Lung (tissue), 12 donors: ENCODE results near the gene PHF2. TPM values are rescaled to one million over a fixed set of nuclear protein-coding genes. Genes with fewer than 3 reads are reported as not detected.

Experiments
- ATAC-seq: fragments of 200-7000 bp; cut with Tn5 transposase; one replicate; pipeline ENCODE4 v1.9.1; 2020; ENCODE audit warnings: moderate number of reproducible peaks; ENCODE audit not compliant: insufficient read depth, low FRiP score
- DNase-seq, 3 donors: peaks; one replicate each; pipeline ENCODE4 v3.0.0-alpha.2; 2013 to 2017
- H3K27ac ChIP-seq, 2 donors: one replicate each; pipeline ENCODE4 v1.5.1; 2013; ENCODE audit warnings: mild to moderate bottlenecking in 2 of 2, moderate library complexity in 2 of 2, control low read depth in 1 of 2, inconsistent platforms in 1 of 2, low read depth in 1 of 2, low read length in 1 of 2
- H3K27me3 ChIP-seq, 3 donors: one replicate each; pipeline ENCODE4 v1.5.1; 2013; ENCODE audit warnings: low read length in 2 of 3; ENCODE audit not compliant: control insufficient read depth in 3 of 3, insufficient read depth in 3 of 3
- H3K36me3 ChIP-seq, 4 donors: one replicate each; pipeline ENCODE4 v1.5.1; 2013; ENCODE audit warnings: low read length in 4 of 4, mild to moderate bottlenecking in 1 of 4, moderate library complexity in 1 of 4; ENCODE audit not compliant: control insufficient read depth in 4 of 4, insufficient read depth in 4 of 4
- H3K4me1 ChIP-seq, 5 donors: one replicate each; pipeline ENCODE4 v1.5.1; 2013; ENCODE audit warnings: low read length in 5 of 5, mild to moderate bottlenecking in 2 of 5, moderate library complexity in 1 of 5; ENCODE audit not compliant: control insufficient read depth in 5 of 5, insufficient read depth in 5 of 5
- H3K4me3 ChIP-seq: one replicate; pipeline ENCODE4 v1.5.1; 2013; ENCODE audit warnings: mild to moderate bottlenecking, control low read depth, moderate library complexity
- H3K9ac ChIP-seq, 2 donors: one replicate each; pipeline ENCODE4 v1.5.1; 2013; ENCODE audit warnings: low read length in 2 of 2, control low read depth in 1 of 2; ENCODE audit not compliant: insufficient read depth in 1 of 2
- H3K9me3 ChIP-seq, 4 donors: one replicate each; pipeline ENCODE4 v1.5.1; 2013; ENCODE audit warnings: low read length in 3 of 4, mild to moderate bottlenecking in 1 of 4, moderate library complexity in 1 of 4; ENCODE audit not compliant: control insufficient read depth in 4 of 4, insufficient read depth in 3 of 4
- WGBS, 2 donors: extraction: QIAGEN DNeasy Blood & Tissue Kit; methylation state at CpG; one replicate each; pipeline ENCODE4 v1.1.7; 2013; 5-methylcytosine and 5-hydroxymethylcytosine counted together
- polyA plus RNA-seq, 2 donors: library from polyadenylated mRNA; stranded (reverse); fragments of 200-250 nt; gene quantifications; one replicate each; pipeline ENCODE4 v1.2.1, GENCODE V29; 2013
- total RNA-seq, 2 donors: library from RNA; depleted of rRNA in 1 of 2; stranded (reverse); fragments of >200 nt in 1 of 2; gene quantifications; one replicate each; pipeline ENCODE4 v1.2.1, GENCODE V29; 2014 to 2021
- TF ChIP-seq, protein P1 (sequence below): IDR thresholded peaks from 2 replicates; pipeline ENCODE4 v1.5.1; 2012; ENCODE audit warnings: mild to moderate bottlenecking; ENCODE audit errors: control extremely low read depth, extremely low read depth
- donor health status: control.
- donor health status: control.
- donor health status: Bipolar disorder and iron deficiency.
- donor health status: healthy.
- donor health status: DM: yes; HTN: yes; CAD: no.

PHF2 gene
- total and polyA plus RNA-seq, 4 donors, result 20.1 to 33.6 (median 30.2) TPM

DNA sequence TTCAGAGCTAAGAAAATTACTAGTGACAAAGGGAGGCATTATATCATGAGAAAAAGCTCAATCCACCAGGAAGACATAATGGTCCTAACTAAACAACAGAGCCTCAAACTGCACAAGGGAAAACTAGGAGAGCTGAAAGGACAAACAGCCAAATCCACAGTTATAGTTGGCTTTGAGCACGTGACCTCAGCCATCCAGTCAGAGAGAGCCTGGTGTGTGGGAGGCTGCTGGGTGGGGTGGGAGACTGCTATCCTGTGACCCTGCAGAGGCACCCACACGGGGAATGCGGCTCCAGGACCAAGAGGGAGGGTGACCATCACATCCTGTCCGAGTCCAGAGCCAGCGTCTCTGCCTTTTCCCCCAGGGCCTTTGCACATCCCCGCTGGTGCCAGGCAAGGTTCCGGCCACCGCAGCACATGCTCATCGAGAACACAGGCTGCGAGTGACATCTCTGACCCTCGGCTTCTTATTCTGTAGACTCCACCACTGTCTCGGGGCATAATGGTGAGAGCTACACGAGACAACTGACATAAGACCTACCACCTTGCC lies 145.1 kb downstream of the PHF2 start:
- ATAC-seq (no peak), DNase-seq (no peak)
- Histone ChIP-seq H3K4me1 (no peaks in the 10 kb centered on the region), H3K9ac (no peak overlapping the region), H3K27me3 (no peaks in the 10 kb centered on the region), H3K36me3 (no peaks in the 10 kb centered on the region), H3K27ac (no peak overlapping the region), H3K9me3 (peaks cover 0 to 20% (median 5%) of the 10 kb centered on the region in 4 donors), H3K4me3 (no peak overlapping the region)
- WGBS, 2 donors, result 89 to 90% methylated on average over 13 of the region's 13 CpGs
- TF ChIP-seq, protein P1, sequence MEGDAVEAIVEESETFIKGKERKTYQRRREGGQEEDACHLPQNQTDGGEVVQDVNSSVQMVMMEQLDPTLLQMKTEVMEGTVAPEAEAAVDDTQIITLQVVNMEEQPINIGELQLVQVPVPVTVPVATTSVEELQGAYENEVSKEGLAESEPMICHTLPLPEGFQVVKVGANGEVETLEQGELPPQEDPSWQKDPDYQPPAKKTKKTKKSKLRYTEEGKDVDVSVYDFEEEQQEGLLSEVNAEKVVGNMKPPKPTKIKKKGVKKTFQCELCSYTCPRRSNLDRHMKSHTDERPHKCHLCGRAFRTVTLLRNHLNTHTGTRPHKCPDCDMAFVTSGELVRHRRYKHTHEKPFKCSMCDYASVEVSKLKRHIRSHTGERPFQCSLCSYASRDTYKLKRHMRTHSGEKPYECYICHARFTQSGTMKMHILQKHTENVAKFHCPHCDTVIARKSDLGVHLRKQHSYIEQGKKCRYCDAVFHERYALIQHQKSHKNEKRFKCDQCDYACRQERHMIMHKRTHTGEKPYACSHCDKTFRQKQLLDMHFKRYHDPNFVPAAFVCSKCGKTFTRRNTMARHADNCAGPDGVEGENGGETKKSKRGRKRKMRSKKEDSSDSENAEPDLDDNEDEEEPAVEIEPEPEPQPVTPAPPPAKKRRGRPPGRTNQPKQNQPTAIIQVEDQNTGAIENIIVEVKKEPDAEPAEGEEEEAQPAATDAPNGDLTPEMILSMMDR, result no peak

- peaks cover 0 to 5% (median 0%) of the 10 kb centered on the region in 5 donors for H3K4me1 ChIP-seq
- DNase-seq (no peak), ATAC-seq (no peak)
- H3K4me3 ChIP-seq, result no peak overlapping the region
- no peaks in the 10 kb centered on the region for H3K27me3 ChIP-seq
- no peak overlapping the region for H3K9ac ChIP-seq
- TF ChIP-seq, protein P1, result no peak
- no peak overlapping the region for H3K27ac ChIP-seq
- peaks cover 0 to 21% (median 2%) of the 10 kb centered on the region in 4 donors for H3K9me3 ChIP-seq
- H3K36me3 ChIP-seq, result no peaks in the 10 kb centered on the region
- WGBS, 2 donors, result 68 to 75% methylated on average over 4 of the region's 4 CpGs
Measured at GRCh38 chr9:93724852-93725251, 148.5 kb downstream of the PHF2 start.

DNA sequence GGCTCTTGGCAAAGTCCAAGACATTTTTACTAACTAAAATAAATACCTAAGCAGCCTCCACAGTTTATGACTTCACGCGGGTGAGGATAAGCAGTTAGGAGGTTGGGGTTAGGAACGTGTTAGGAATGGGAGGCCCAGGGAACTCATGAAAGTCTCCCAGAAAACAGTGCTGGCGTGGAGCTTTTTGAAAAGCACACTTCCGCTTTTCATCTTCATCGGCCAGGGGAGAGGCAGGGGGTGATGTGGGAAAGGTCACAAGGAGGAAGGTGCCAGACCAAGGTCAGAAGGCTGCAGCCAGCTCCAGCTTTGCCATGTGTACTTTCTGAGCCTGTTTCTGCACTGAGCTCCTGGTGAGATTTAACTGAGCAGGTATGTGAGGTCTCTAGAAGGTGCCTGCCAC lies 149.0 kb downstream of the PHF2 start:
- no peak overlapping the region for H3K9ac ChIP-seq
- no peak for ATAC-seq

More for the DNA sequence above, 149.0 kb downstream of the PHF2 start:
- Histone ChIP-seq H3K4me3 (no peak overlapping the region), H3K4me1 (peaks cover 0 to 7% (median 0%) of the 10 kb centered on the region in 5 donors), H3K27ac (no peak overlapping the region), H3K36me3 (no peaks in the 10 kb centered on the region), H3K27me3 (no peaks in the 10 kb centered on the region), H3K9me3 (peaks cover 0 to 21% (median 2%) of the 10 kb centered on the region in 4 donors)
- TF ChIP-seq, protein P1, result no peak
- 78 to 80% methylated on average over 6 of the region's 6 CpGs for WGBS, 2 donors
- no peak for DNase-seq
